RWPE2 (cell line): ENCODE measurements around the gene PTPN2.
A peak's percentile ranks its signal among the peaks of the same experiment; 100 is the strongest.

Source experiments
- ATAC-seq: fragments of 200-7000 bp; cut with Tn5 transposase; 3 replicates; pipeline ENCODE4 v1.9.1; 2021; ENCODE audit warnings: low read depth
- DNase-seq: peaks from one replicate; pipeline ENCODE4 v3.0.0-alpha.2; 2020; ENCODE audit warnings: low spot score
- H3K27ac ChIP-seq: fragments of 450-650 bp; 2 replicates; pipeline ENCODE4 v1.5.1; 2017; ENCODE audit warnings: mild to moderate bottlenecking; ENCODE audit not compliant: poor library complexity, severe bottlenecking
- H3K27me3 ChIP-seq: fragments of 250-450 bp; sonication (Bioruptor Pico); 2 replicates; pipeline ENCODE4 v1.5.1; 2021; ENCODE audit warnings: mild to moderate bottlenecking, moderate library complexity; ENCODE audit not compliant: insufficient read depth, poor library complexity, severe bottlenecking
- H3K36me3 ChIP-seq: fragments of 250-450 bp; sonication (Bioruptor Pico); 2 replicates; pipeline ENCODE4 v1.5.1; 2020; ENCODE audit warnings: low read depth, mild to moderate bottlenecking, moderate library complexity
- H3K4me1 ChIP-seq: fragments of 250-450 bp; sonication (Bioruptor Pico); 2 replicates; pipeline ENCODE4 v1.5.1; 2021; ENCODE audit warnings: mild to moderate bottlenecking, moderate library complexity; ENCODE audit not compliant: insufficient read depth, poor library complexity, severe bottlenecking
- H3K4me3 ChIP-seq: fragments of 250-450 bp; sonication (Bioruptor Pico); 2 replicates; pipeline ENCODE4 v1.5.1; 2021; ENCODE audit warnings: mild to moderate bottlenecking, moderate library complexity; ENCODE audit not compliant: severe bottlenecking
- H3K9me3 ChIP-seq: fragments of 250-450 bp; sonication (Bioruptor Pico); 2 replicates; pipeline ENCODE4 v1.5.1; 2021; ENCODE audit warnings: mild to moderate bottlenecking, moderate library complexity; ENCODE audit not compliant: severe bottlenecking
- CTCF ChIP-seq: fragments of 450-650 bp; IDR thresholded peaks from one replicate; pipeline ENCODE4 v1.5.1; 2017; ENCODE audit warnings: mild to moderate bottlenecking, moderate library complexity; ENCODE audit not compliant: poor library complexity, severe bottlenecking

Gene PTPN2

GRCh38 chr18:12883684-12884405 lies at the start of gene PTPN2:
TSS of gene PTPN2 (minus strand) at chr18:12884237. CDS start at chr18:12884141, 96 bp downstream.
- H3K27me3 ChIP-seq, result no peaks in the 10 kb centered on the region
- TF ChIP-seq CTCF, result no peak
- H3K4me3 ChIP-seq, result peak within 1 kb of the TSS; percentile 64
- H3K4me1 ChIP-seq, result peaks cover 18% of the 10 kb centered on the region
- H3K9me3 ChIP-seq, result no peaks in the 10 kb centered on the region
- ATAC-seq (peak; percentile 85), DNase-seq (peak; percentile 85)
- H3K27ac ChIP-seq, result peak within 1 kb of the TSS; percentile 80
- H3K36me3 ChIP-seq, result no peaks in the 10 kb centered on the region

- TF ChIP-seq CTCF, result no peak
- DNase-seq (no peak), ATAC-seq (no peak)
- no peak overlapping the region for H3K4me3 ChIP-seq
- H3K27me3 ChIP-seq, result no peaks in the 10 kb centered on the region
- no peaks in the 10 kb centered on the region for H3K36me3 ChIP-seq
- H3K4me1 ChIP-seq, result no peaks in the 10 kb centered on the region
- no peak overlapping the region for H3K27ac ChIP-seq
- peaks cover 1% of the 10 kb centered on the region for H3K9me3 ChIP-seq
These were observed 49.3 kb upstream of the PTPN2 start for GRCh38 chr18:12933327-12933726.

- DNase-seq (no peak), ATAC-seq (no peak)
- Histone ChIP-seq H3K36me3 (no peaks in the 10 kb centered on the region), H3K27ac (no peak overlapping the region), H3K27me3 (no peaks in the 10 kb centered on the region), H3K9me3 (peaks cover 1% of the 10 kb centered on the region), H3K4me1 (no peaks in the 10 kb centered on the region), H3K4me3 (no peak overlapping the region)
- no peak for TF ChIP-seq CTCF
These were observed 46.9 kb upstream of the PTPN2 start for GRCh38 chr18:12930908-12931307.

- Histone ChIP-seq H3K4me3 (no peak overlapping the region), H3K36me3 (no peaks in the 10 kb centered on the region), H3K27ac (no peak overlapping the region), H3K4me1 (no peaks in the 10 kb centered on the region), H3K27me3 (no peaks in the 10 kb centered on the region), H3K9me3 (peaks cover 1% of the 10 kb centered on the region)
- DNase-seq (no peak), ATAC-seq (no peak)
- TF ChIP-seq CTCF, result no peak
These were observed 46.3 kb upstream of the PTPN2 start for GRCh38 chr18:12930376-12930775.

- no peak for TF ChIP-seq CTCF
- no peaks in the 10 kb centered on the region for H3K36me3 ChIP-seq
- DNase-seq (no peak), ATAC-seq (no peak)
- peaks cover 1% of the 10 kb centered on the region for H3K9me3 ChIP-seq
- no peaks in the 10 kb centered on the region for H3K4me1 ChIP-seq
- no peak overlapping the region for H3K4me3 ChIP-seq
- no peaks in the 10 kb centered on the region for H3K27me3 ChIP-seq
- H3K27ac ChIP-seq, result no peak overlapping the region
These were observed 45.5 kb upstream of the PTPN2 start for GRCh38 chr18:12929477-12930083.
